Measurements from ENCODE around the gene PXDN.

DNA sequence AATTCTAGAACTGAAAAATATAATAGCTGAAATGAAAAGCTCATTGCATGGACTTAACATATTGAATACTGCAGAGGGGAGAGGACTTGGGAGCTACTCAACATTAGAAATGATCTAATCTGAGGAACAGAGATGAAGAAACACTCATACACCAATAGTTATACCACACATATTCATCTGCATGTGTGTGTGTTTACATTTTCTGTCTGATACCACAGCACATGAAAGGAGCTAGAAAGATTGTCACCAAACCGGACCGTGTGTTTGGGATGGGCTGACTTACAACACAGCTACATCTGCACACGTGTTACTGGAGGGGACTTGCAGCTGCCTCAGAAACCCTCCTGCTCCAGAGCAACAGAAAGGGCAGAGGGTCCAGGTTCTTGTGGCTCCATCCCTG is 47.8 kb downstream of the PXDN start:
- TF ChIP-seq, protein P1, sequence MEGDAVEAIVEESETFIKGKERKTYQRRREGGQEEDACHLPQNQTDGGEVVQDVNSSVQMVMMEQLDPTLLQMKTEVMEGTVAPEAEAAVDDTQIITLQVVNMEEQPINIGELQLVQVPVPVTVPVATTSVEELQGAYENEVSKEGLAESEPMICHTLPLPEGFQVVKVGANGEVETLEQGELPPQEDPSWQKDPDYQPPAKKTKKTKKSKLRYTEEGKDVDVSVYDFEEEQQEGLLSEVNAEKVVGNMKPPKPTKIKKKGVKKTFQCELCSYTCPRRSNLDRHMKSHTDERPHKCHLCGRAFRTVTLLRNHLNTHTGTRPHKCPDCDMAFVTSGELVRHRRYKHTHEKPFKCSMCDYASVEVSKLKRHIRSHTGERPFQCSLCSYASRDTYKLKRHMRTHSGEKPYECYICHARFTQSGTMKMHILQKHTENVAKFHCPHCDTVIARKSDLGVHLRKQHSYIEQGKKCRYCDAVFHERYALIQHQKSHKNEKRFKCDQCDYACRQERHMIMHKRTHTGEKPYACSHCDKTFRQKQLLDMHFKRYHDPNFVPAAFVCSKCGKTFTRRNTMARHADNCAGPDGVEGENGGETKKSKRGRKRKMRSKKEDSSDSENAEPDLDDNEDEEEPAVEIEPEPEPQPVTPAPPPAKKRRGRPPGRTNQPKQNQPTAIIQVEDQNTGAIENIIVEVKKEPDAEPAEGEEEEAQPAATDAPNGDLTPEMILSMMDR (conservative IDR thresholded peaks at IDR 0.05; ENCODE audit: low read depth, low read length) = no peak
- TF ChIP-seq EZH2phosphoT487 (IDR thresholded peaks at IDR 0.05; ENCODE audit: borderline replicate concordance, low read length) = no peak
- TF ChIP-seq EZH2 (IDR thresholded peaks at IDR 0.05; ENCODE audit: low read length, unreplicated experiment) = no peak

Data from PC-3 (cell line).